Glutamatergic neuron (in vitro differentiated cells): ENCODE measurements around the gene SLC36A3. TPM values are rescaled to one million over a fixed set of nuclear protein-coding genes. Genes with fewer than 3 reads are reported as not detected.
"Not testable (repeated sequence)": the region's sequence is repeated elsewhere in the genome, so short reads cannot be mapped to it uniquely, and the experiment has no call there.

ENCODE experiments used
- DNase-seq: peaks from one replicate; pipeline ENCODE4 v3.0.0; 2022
- H3K27ac Mint-ChIP-seq: one replicate; pipeline ENCODE4 v1.8.0; 2020; ENCODE audit warnings: mild to moderate bottlenecking, mixed read lengths, inconsistent platforms; ENCODE audit not compliant: unreplicated experiment
- H3K27me3 Mint-ChIP-seq: one replicate; pipeline ENCODE4 v1.8.0; 2020; ENCODE audit warnings: mild to moderate bottlenecking, moderate library complexity, mixed read lengths, inconsistent platforms; ENCODE audit not compliant: unreplicated experiment
- H3K36me3 Mint-ChIP-seq: one replicate; pipeline ENCODE4 v1.8.0; 2020; ENCODE audit warnings: mild to moderate bottlenecking, mixed read lengths, inconsistent platforms; ENCODE audit not compliant: unreplicated experiment
- H3K4me1 Mint-ChIP-seq: one replicate; pipeline ENCODE4 v1.8.0; 2020; ENCODE audit warnings: mild to moderate bottlenecking, low read depth, mixed read lengths, inconsistent platforms; ENCODE audit not compliant: unreplicated experiment
- H3K4me3 Mint-ChIP-seq: one replicate; pipeline ENCODE4 v1.8.0; 2020; ENCODE audit warnings: mild to moderate bottlenecking, mixed read lengths, inconsistent platforms; ENCODE audit not compliant: unreplicated experiment
- H3K9me3 Mint-ChIP-seq: one replicate; pipeline ENCODE4 v1.8.0; 2020; ENCODE audit warnings: mild to moderate bottlenecking, moderate library complexity, mixed read lengths, inconsistent platforms; ENCODE audit not compliant: unreplicated experiment
- CTCF ChIP-seq: fragments of 200-600 bp; sonication (generic); IDR thresholded peaks from one replicate; pipeline ENCODE4 v1.5.0; 2021; ENCODE audit not compliant: partially characterized antibody, unreplicated experiment
- total RNA-seq: library from RNA; stranded (reverse); fragmentation: NEBNext Ultra II Directional; extraction: Animal tissue kit (Norgen Biotek cat#: 25700); gene quantifications from one replicate; pipeline ENCODE4 v1.2.1, GENCODE V29; 2021; ENCODE audit not compliant: unreplicated experiment

The SLC36A3 gene
- total RNA-seq, 1 donor from 2014 or later, result not detected

DNA sequence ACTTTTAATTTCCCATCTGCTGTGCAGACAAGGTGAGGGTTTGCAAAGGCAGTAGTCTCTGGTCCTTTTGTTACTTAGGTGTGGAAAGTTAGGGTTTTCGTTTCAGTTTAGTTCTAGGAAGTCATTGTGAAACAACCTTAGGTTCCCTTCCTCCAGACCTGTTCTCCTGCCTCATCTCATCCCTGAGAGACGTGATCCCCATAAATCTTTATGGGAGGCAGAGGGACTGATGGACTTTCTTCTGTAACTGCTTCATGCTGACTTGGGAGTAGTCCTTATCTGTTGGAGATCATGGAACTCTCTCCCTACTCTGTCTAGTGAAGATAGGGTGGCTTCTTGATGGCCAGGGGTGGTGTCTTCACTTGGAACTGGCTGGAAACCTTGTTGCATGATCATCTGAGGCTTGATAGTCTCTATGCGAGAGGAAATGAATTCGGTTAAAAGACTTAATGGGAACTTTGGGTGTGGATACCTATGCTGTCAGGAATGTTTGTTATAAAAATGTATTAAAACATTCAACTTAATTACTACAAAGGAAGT lies 57.8 kb downstream of the SLC36A3 start:
- H3K36me3 Mint-ChIP-seq, result no peaks in the 10 kb centered on the region
- no peaks in the 10 kb centered on the region for H3K27me3 Mint-ChIP-seq
- DNase-seq, result no peak
- H3K4me3 Mint-ChIP-seq, result no peak overlapping the region
- H3K27ac Mint-ChIP-seq, result no peak overlapping the region
- H3K9me3 Mint-ChIP-seq, result peaks cover 3% of the 10 kb centered on the region
- no peak for TF ChIP-seq CTCF
- H3K4me1 Mint-ChIP-seq, result no peaks in the 10 kb centered on the region

GRCh38 chr5:151244206-151244605 lies 59.4 kb downstream of the SLC36A3 start:
- TF ChIP-seq CTCF, result no peak
- H3K4me3 Mint-ChIP-seq, result no peak overlapping the region
- no peaks in the 10 kb centered on the region for H3K27me3 Mint-ChIP-seq
- H3K9me3 Mint-ChIP-seq, result peaks cover 3% of the 10 kb centered on the region
- no peak overlapping the region for H3K27ac Mint-ChIP-seq
- H3K4me1 Mint-ChIP-seq, result no peaks in the 10 kb centered on the region
- H3K36me3 Mint-ChIP-seq, result no peaks in the 10 kb centered on the region
- DNase-seq, result no peak

DNA sequence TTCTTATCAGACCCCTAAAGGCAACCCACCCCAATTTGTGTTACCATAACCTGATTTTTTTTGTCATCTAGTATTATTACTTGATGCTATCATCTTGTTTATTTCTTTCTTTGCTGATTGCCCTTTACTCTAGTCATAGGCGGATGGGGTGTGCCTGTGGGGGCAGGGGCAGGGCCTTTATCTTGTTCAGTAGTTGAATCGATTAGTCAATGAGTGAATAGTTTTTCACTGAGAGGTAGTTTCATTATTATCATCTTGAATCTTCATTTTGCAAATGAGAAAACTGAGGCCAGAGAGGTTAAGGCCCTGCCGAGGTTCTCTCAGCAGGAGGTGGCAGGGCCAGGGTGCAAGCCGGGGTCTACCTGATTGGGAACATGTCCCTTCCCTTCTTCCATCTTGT lies 60.0 kb downstream of the SLC36A3 start:
- no peak for TF ChIP-seq CTCF
- peaks cover 2% of the 10 kb centered on the region for H3K4me1 Mint-ChIP-seq
- no peak overlapping the region for H3K4me3 Mint-ChIP-seq
- no peak overlapping the region for H3K27ac Mint-ChIP-seq
- no peak for DNase-seq
- peaks cover 3% of the 10 kb centered on the region for H3K9me3 Mint-ChIP-seq
- no peaks in the 10 kb centered on the region for H3K27me3 Mint-ChIP-seq
- no peaks in the 10 kb centered on the region for H3K36me3 Mint-ChIP-seq

DNA sequence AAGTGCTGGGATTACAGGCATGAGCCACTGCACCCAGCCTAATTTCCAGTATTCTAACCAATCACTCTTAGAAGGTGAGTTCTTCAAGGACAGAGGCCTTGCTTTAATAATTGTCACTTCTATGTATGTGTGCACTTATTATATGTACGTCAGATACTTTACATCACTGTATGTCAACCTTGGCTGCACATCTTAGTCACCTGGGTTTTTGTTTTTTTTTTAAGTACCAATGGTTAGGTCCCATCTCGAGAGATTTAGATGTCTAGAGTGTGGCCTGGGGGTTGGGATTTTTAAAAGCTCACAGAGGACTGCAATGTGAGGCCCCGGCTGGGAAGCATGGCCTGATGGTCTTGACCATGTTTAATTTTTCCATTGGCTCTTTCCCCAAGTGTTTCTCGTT lies 60.4 kb downstream of the SLC36A3 start:
- Mint-ChIP-seq H3K36me3 (no peaks in the 10 kb centered on the region), H3K9me3 (peaks cover 3% of the 10 kb centered on the region), H3K4me1 (peaks cover 4% of the 10 kb centered on the region), H3K27ac (no peak overlapping the region), H3K4me3 (no peak overlapping the region), H3K27me3 (no peaks in the 10 kb centered on the region)
- no peak for TF ChIP-seq CTCF
- DNase-seq, result no peak

DNA sequence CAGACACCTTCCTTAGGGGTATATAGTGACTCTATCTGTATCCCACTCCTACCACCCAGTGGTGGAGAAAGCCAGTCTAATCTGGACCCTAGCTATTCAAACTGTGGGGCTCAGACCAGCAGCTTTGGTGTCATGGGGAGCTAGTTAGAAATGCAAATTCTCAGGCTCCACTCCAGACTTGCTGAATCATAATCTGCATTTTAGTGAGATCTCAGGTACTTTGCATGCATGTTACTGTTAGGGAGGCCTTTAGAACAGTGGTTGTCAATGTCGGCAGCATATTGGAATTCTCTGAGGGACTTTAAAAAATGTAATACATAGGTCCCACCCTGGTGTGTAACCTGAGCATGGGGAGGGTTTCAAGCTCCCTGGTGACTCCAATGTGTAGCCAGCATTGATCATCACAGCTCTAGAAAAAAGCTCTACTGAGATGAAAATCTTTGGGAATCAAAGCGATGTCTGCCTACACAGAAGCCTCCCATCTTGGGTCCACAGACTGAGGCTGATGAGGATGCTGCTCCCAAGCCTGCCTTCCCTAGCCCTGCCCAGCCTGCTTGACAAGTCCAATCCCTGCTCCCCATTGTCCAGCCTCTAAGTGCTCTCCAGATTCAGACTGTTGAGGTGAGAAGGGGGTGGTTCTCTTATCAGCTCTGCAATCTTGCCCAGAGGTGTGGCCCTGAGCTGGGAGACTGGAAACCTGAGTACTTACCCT lies 62.5 kb downstream of the SLC36A3 start:
- no peak for TF ChIP-seq CTCF
- peaks cover 3% of the 10 kb centered on the region for H3K9me3 Mint-ChIP-seq
- no peaks in the 10 kb centered on the region for H3K27me3 Mint-ChIP-seq
- H3K36me3 Mint-ChIP-seq, result no peaks in the 10 kb centered on the region
- peaks cover 6% of the 10 kb centered on the region for H3K4me1 Mint-ChIP-seq
- H3K4me3 Mint-ChIP-seq, result no peak overlapping the region
- H3K27ac Mint-ChIP-seq, result no peak overlapping the region
- DNase-seq, result no peak

DNA sequence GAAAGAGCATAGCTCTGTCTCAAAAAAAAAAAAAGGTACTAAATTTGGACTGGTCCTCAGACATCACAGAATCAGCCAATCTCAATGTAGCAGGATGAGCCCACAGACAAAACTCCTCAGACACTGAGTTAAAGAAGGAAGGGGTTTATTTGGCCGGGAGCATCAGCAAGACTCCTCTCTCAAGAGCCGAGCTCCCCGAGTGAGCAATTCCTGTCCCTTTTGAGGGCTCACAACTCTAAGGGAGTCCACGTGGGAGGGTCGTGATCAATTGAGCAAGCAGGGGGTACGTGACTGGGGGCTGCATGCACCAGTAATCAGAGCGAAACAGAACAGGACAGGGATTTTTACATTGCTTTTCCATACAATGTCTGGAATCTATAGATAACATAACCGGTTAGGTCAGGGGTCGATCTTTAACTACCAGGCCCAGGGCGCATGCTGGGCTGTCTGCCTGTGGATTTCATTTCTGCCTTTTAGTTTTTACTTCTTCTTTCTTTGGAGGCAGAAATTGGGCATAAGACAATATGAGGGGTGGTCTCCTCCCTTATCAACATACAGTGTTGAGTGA lies 63.2 kb downstream of the SLC36A3 start:
- not testable (repeated sequence) for H3K4me1 Mint-ChIP-seq, H3K27me3 Mint-ChIP-seq, H3K9me3 Mint-ChIP-seq, H3K4me3 Mint-ChIP-seq, H3K36me3 Mint-ChIP-seq, DNase-seq, H3K27ac Mint-ChIP-seq
